Stimulated activated CD8-positive, alpha-beta memory T cell treated with anti-CD3 and anti-CD28 coated beads, Interleukin-12 subunit alpha, Interleukin-12 subunit beta, amount 100 ng/mL, for 4 hours (primary cell): ENCODE results near the gene TTC39B.
"Not testable (repeated sequence)": the region's sequence is repeated elsewhere in the genome, so short reads cannot be mapped to it uniquely, and the experiment has no call there.

Experiments
- DNase-seq: peaks from one replicate; pipeline ENCODE4 v3.0.0-alpha.2; 2020; ENCODE audit warnings: low read depth

Gene TTC39B

GRCh38 chr9:15264918-15265317 is 42.1 kb downstream of the TTC39B start:
- DNase-seq = no peak

DNA sequence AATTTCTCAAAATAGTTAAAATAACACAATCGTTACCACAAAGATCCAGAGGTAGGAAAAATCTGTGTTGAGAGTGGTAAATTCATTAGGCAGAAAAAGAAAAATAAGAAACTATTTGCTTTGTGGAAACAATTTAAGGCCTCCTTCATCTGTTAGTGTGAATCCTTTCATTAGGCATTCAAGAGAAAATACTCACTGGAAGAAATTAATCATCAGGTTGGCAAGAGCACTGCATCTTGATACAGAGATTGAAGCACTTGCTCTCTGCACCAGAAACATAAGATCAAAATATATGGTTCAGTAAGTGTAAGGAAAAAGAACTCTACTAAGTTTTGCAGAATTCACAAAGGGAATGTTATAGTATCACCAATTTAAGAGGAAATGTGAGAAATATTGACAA is 44.4 kb downstream of the TTC39B start:
- DNase-seq = no peak

DNA sequence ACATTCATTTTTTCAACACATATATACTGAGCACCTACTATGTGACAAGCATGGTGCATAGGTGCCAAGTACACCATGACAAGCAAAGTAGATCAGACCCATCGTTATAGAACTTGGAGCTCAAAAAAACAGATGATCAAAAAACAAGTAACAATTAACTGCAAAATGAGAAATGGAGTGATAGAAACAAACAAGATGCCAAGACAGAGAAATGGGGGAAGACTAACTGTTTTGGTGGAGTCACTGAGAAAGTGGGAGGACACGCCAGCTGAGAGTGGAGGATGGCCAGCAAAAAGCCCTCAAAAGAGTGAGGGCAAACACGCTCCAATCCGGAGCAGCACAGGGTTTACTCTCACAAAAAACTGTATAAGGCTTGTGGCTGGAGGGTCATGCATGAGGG is 50.6 kb downstream of the TTC39B start:
- no peak for DNase-seq

GRCh38 chr9:15253786-15254185 is 53.2 kb downstream of the TTC39B start:
- DNase-seq = no peak

GRCh38 chr9:15253197-15253596 is 53.8 kb downstream of the TTC39B start:
- no peak for DNase-seq

- DNase-seq = no peak
These were observed 57.0 kb downstream of the TTC39B start for GRCh38 chr9:15249981-15250380.

GRCh38 chr9:15249042-15249818 is 57.8 kb downstream of the TTC39B start:
- no peak for DNase-seq

DNA sequence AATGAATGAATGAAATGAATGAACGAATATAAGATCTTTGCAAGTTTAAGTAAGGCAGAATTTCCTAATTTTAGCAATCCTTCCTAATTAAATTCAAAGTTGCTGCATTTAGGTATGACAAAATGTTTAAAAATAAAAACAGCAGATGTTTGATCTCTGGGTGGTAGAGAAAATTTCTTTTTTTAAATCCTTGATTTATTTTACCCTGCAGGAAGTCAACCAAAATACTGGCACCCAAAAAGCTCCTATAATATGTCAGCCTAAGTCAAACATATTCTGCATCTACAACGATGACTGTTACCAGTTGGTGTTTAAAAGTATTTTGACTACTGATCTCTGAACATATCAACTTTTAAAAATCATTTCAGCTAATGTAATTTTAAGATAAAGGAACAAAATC is 58.4 kb downstream of the TTC39B start:
- no peak for DNase-seq

DNA sequence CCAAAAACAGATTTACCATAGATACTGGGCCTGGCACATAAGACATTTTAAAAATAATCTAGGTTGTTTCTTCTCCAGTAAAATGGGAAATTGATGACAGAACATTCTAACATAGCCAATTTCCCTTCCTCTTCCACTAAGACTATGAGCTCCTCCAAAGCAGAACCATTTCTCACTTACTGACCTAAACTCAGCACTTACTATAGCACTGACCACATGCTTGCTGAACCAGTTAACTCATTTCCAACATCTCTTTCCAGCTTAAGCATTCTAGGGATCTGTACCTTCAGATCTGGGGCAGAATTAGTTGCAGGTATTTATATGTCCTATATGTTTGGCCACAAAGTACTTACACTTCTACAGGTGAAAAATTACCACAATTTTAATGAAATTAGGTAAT is 58.9 kb downstream of the TTC39B start:
- DNase-seq = no peak

DNA sequence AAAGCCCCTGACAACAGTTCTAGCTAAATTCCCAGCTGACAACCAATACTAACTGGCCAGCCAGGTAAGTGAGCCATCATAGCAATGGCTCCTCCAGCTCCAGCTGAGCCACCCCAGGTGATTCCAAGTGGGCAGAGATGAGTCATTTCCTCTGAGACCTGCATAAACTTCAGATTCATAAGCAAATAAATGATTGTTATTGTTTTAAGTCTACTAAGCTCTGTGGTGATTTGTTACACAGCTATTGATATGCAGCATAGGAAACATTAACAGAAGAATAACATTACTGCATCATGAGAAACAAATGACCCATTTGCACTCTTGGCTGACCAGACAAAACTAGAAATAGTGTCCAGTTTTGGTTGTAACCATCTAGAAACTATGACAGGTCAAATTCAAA is 60.3 kb downstream of the TTC39B start:
- DNase-seq = no peak

DNA sequence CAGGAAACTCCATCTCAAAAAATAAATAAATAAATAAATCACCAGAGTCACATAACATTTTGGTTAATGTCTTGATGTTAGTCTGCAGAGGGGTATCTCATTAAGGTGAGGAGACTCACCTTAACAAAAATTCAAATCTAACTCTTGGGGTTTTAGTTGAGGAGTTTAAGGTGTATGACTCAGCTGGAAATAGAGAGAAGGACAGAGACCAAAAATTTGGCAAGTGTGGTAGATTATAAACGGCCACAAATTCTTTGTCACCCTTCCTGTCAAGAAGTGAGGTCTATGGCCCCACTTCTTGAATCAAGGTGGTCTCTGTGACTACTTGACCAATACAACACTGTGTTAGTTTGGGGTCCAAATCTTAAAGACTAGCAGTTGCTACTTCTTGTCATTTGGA is 60.8 kb downstream of the TTC39B start:
- no peak for DNase-seq

DNA sequence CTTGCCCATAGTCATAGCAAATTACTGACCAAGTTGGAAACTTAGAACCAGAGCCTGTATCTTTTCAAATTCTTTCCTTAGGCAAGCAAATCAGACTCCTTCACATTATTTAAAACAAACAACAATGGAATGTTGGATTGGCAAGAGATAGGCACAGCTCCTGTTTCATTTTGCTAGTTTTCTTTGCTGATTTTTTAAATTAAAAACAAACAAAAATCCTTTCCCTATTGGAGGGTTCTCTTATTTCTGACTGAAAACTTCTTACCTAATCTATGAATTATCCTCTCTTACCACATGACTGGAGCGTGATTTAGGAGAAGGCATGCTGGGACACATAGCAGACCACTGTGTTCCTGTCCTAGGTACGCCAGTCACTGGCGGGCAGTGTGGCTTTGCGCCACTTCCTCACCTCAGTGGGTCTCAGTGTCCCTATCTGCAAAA is 63.0 kb downstream of the TTC39B start:
- DNase-seq = no peak

- DNase-seq = no peak
These were observed 63.9 kb downstream of the TTC39B start for GRCh38 chr9:15243081-15243480.

- no peak for DNase-seq
These were observed 66.1 kb downstream of the TTC39B start for GRCh38 chr9:15240927-15241326.

DNA sequence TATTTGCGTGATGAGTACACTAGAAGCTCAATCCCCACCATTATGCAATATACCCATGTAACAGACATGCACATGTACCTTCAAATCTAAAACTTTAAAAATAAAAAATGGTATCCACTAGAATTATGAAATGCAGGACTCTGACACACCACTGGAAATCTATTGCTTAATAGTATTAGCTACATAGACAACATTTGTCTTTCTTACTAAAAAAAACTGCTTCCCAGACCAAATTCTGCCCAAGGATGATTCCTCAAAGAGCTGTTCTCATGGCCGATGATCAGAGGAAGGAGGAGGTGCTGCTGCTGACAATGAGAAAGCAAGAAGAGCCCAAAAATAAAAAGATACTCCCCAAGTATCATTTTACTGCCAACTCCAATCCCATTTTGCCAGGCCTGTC is 67.2 kb downstream of the TTC39B start:
- DNase-seq = no peak

DNA sequence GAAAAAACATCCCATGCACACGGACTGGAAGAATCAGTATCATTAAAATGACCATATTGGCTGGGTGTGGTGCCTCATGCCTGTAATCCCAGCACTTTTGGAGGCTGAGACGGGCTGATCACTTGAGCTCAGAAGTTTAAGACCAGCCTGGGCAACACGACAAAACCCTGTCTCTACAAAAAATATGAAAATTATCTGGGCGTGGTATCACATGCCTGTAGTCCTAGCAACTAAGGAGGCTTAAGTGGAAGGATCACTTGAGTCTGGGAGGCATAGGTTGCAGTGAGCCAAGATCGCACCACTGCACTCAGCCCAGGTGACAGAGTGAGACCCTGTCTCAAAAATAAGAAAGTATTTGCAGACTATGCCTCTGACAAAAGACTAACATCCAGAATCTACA is 68.4 kb downstream of the TTC39B start:
- DNase-seq = no peak

- no peak for DNase-seq
These were observed 71.4 kb downstream of the TTC39B start for GRCh38 chr9:15235658-15236057.

DNA sequence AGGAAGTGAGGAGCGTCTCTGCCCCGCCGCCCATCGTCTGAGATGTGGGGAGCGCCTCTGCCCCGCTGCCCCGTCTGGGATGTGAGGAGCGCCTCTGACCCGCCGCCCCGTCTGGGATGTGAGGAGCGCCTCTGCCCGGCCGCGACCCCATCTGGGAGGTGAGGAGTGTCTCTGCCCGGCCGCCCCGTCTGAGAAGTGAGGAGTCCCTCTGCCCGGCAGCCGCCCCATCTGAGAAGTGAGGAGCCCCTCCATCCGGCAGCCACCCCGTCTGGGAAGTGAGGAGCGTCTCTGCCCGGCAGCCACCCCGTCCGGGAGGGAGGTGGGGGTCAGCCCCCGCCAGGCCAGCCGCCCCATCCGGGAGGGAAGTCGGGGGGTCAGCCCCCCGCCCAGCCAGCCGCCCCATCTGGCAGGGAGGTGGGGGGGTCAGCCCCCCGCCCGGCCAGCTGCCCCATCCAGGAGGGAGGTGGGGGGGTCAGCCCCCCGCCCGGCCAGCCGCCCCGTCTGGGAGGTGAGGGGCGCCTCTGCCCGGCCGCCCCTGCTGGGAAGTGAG is 73.0 kb downstream of the TTC39B start:
- DNase-seq = not testable (repeated sequence)

GRCh38 chr9:15232706-15233280 is 74.2 kb downstream of the TTC39B start:
- DNase-seq = not testable (repeated sequence)

GRCh38 chr9:15231788-15232635 is 75.0 kb downstream of the TTC39B start:
- DNase-seq = no peak

DNA sequence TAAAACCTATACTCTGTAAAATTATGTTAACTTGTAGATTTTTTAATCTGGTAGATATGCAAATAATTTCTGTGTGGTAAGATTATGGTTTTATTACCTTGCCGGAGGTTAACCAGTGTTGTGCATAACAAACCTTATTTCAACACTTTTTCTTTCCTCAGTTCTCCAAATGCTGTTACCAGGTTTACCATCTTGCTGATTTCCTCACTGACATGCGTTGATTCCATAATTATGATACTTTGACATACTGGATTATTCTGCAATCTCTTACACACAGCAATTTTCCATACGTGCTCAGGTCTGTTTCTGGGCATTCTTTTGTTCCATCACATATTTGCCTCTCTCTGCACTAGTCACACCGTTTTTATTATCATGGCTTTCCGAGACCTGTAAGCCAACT is 77.6 kb downstream of the TTC39B start:
- no peak for DNase-seq

DNA sequence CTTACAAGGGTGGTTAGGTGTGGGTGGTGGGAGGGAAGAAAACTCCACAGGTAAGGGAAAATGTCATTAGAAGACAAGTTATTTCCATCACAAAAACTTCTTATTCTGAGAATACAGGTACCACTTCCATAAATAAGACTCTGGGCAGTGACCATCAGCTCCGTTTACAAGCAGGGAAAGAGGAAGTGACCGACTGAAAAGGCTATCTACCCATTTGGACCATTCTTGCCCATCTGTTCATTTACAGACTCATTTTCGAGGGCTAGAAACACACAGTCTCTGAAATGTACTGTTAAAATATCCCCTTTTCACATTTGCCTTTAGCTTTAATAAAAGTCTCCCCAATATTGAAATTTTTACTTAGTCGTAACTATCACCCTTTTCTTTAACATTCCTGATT is 79.5 kb downstream of the TTC39B start:
- no peak for DNase-seq
